PC-9 (cell line): ENCODE measurements around the gene SULT2A1. TPM values are rescaled to one million over a fixed set of nuclear protein-coding genes. Genes with fewer than 3 reads are reported as not detected.

Source experiments
- BruUV-seq: library from RNA; stranded (reverse); fragments of 400-500 nt; replicated peaks from 2 replicates; lab custom pipeline; 2021; lab: Mats Ljungman, UMichigan
- CTCF ChIA-PET: fragments of 300-600 bp; sonication (Branson Sonifier 250); formaldehyde crosslinking; loops from one replicate; lab custom pipeline; 2022; ENCODE audit warnings: antibody characterized with exemption; lab: Charles Lee
- POLR2A ChIA-PET: fragments of 300-600 bp; sonication (Branson Sonifier 250); formaldehyde crosslinking; loops from one replicate; lab custom pipeline; 2022; ENCODE audit warnings: antibody characterized with exemption; ENCODE audit not compliant: unreplicated experiment; lab: Charles Lee
- DNase-seq, 2 experiments: peaks; one replicate each; pipeline versions ENCODE4 v3.0.0 to v3.0.0-alpha.2; 2015 to 2022; ENCODE audit warnings: mixed read lengths in 1 of 2
- H2AFZ ChIP-seq: fragments of 200-600 bp; sonication (generic); 2 replicates; pipeline ENCODE4 v1.8.1; 2017; ENCODE audit warnings: antibody characterized with exemption
- H3F3A ChIP-seq: fragments of 200-600 bp; sonication (generic); 2 replicates; pipeline ENCODE4 v1.8.1; 2017; ENCODE audit warnings: antibody characterized with exemption, mild to moderate bottlenecking, low read depth; ENCODE audit not compliant: insufficient read depth
- H3K27ac ChIP-seq: fragments of 200-600 bp; sonication (generic); 2 replicates; pipeline ENCODE4 v1.6.1; 2016; ENCODE audit warnings: mixed run types
- H3K27me3 ChIP-seq: fragments of 200-600 bp; sonication (generic); 2 replicates; pipeline ENCODE4 v1.6.1; 2016; ENCODE audit warnings: low read depth, mixed run types; ENCODE audit not compliant: insufficient read depth
- H3K36me3 ChIP-seq: fragments of 200-600 bp; sonication (generic); 2 replicates; pipeline ENCODE4 v1.6.1; 2016; ENCODE audit warnings: low read depth, mixed run types
- H3K4me1 ChIP-seq: fragments of 200-600 bp; sonication (generic); replicated peaks from 2 replicates; pipeline ENCODE4 v1.6.1; 2016; ENCODE audit warnings: mixed run types; ENCODE audit not compliant: insufficient read depth
- H3K4me2 ChIP-seq: fragments of 200-600 bp; sonication (generic); 2 replicates; pipeline ENCODE4 v1.6.1; 2017; ENCODE audit warnings: mixed run types
- H3K4me3 ChIP-seq: fragments of 200-600 bp; sonication (generic); 2 replicates; pipeline ENCODE4 v1.6.1; 2016; ENCODE audit warnings: mixed run types
- H3K79me2 ChIP-seq: fragments of 200-600 bp; sonication (generic); 2 replicates; pipeline ENCODE4 v1.6.1; 2017; ENCODE audit warnings: low read depth, mixed run types
- H3K9me2 ChIP-seq: fragments of 200-600 bp; sonication (generic); 2 replicates; pipeline ENCODE4 v1.8.1; 2017; ENCODE audit warnings: mild to moderate bottlenecking; ENCODE audit not compliant: insufficient read depth
- H3K9me3 ChIP-seq: fragments of 200-600 bp; sonication (generic); 2 replicates; pipeline ENCODE4 v1.8.1; 2016; ENCODE audit warnings: low read depth; ENCODE audit not compliant: insufficient read depth
- H4K20me1 ChIP-seq: fragments of 200-600 bp; sonication (generic); 2 replicates; pipeline ENCODE4 v1.8.1; 2017; ENCODE audit not compliant: insufficient read depth
- CTCF ChIP-seq: fragments of 200-600 bp; sonication (generic); conservative IDR thresholded peaks from 2 replicates; pipeline ENCODE4 v1.6.1; 2017; ENCODE audit warnings: mixed run types, antibody characterized with exemption, mild to moderate bottlenecking, moderate library complexity
- EZH2 ChIP-seq: fragments of 200-600 bp; sonication (generic); IDR thresholded peaks from 2 replicates; pipeline ENCODE4 v1.8.0; 2017; ENCODE audit warnings: antibody characterized with exemption, low read depth
- intact Hi-C: fragments of 100-400 bp; cut with micrococcal nuclease; formaldehyde crosslinking; loops from one replicate; pipeline ENCODE4 v1.10.0; 2022; ENCODE audit not compliant: unreplicated experiment
- total RNA-seq: library from RNA; stranded (reverse); gene quantifications from 2 replicates; pipeline ENCODE4 v1.2.3, GENCODE V29; 2021

The SULT2A1 gene
- total RNA-seq, 1 experiment from 2014 or later, result not detected

GRCh38 chr19:47897861-47898260, 11.7 kb upstream of the SULT2A1 start:
- ChIA-PET CTCF (no interaction called here), POLR2A (no interaction called here)
- H3F3A ChIP-seq, result no peaks in the 10 kb centered on the region
- H3K4me1 ChIP-seq, result no peaks in the 10 kb centered on the region
- intact Hi-C loops, result no loop called here
- TF ChIP-seq EZH2, result 0 out of 2 replicates have a peak, but pooled peaks have one; percentile 54
- no peak for TF ChIP-seq CTCF
- no peaks in the 10 kb centered on the region for H4K20me1 ChIP-seq
- no peaks in the 10 kb centered on the region for H3K9me2 ChIP-seq
- H2AFZ ChIP-seq, result no peak overlapping the region
- H3K79me2 ChIP-seq, result no peaks in the 10 kb centered on the region
- peaks cover 91% of the 10 kb centered on the region for H3K27me3 ChIP-seq
- DNase-seq, result no peak
- H3K9me3 ChIP-seq, result peaks cover 4% of the 10 kb centered on the region; the same call in 1 of the 2 replicates
- H3K4me2 ChIP-seq, result no peak overlapping the region
- no peak overlapping the region for H3K27ac ChIP-seq
- H3K36me3 ChIP-seq, result no peaks in the 10 kb centered on the region
- H3K4me3 ChIP-seq, result no peak overlapping the region
- BruUV-seq, result no TSS peak

GRCh38 chr19:47896773-47897172, 10.7 kb upstream of the SULT2A1 start:
- ChIA-PET POLR2A (no interaction called here), CTCF (no interaction called here)
- Histone ChIP-seq H3K9me2 (no peaks in the 10 kb centered on the region), H3K27ac (no peak overlapping the region), H4K20me1 (no peaks in the 10 kb centered on the region), H3F3A (no peaks in the 10 kb centered on the region; the same call in 1 of the 2 replicates), H3K4me3 (no peak overlapping the region), H3K4me2 (no peak overlapping the region), H2AFZ (no peak overlapping the region), H3K9me3 (peaks cover 8% of the 10 kb centered on the region; the same call in 1 of the 2 replicates), H3K79me2 (no peaks in the 10 kb centered on the region), H3K4me1 (no peaks in the 10 kb centered on the region), H3K27me3 (peaks cover 83% of the 10 kb centered on the region), H3K36me3 (no peaks in the 10 kb centered on the region)
- no peak for TF ChIP-seq CTCF
- TF ChIP-seq EZH2, result no peak
- DNase-seq, result no peak
- intact Hi-C loops, result no loop called here
- no TSS peak for BruUV-seq

GRCh38 chr19:47896019-47896418, 9.9 kb upstream of the SULT2A1 start:
- intact Hi-C loops, result no loop called here
- no TSS peak for BruUV-seq
- H4K20me1 ChIP-seq, result no peaks in the 10 kb centered on the region
- ChIA-PET POLR2A (no interaction called here), CTCF (no interaction called here)
- H3F3A ChIP-seq, result no peaks in the 10 kb centered on the region; the same call in 1 of the 2 replicates
- no peak for DNase-seq
- H2AFZ ChIP-seq, result no peak overlapping the region
- no peaks in the 10 kb centered on the region for H3K36me3 ChIP-seq
- H3K27me3 ChIP-seq, result peaks cover 75% of the 10 kb centered on the region
- no peak for TF ChIP-seq CTCF
- TF ChIP-seq EZH2, result no peak
- no peak overlapping the region for H3K4me2 ChIP-seq
- H3K4me1 ChIP-seq, result no peaks in the 10 kb centered on the region
- H3K9me2 ChIP-seq, result no peaks in the 10 kb centered on the region
- H3K27ac ChIP-seq, result no peak overlapping the region
- no peak overlapping the region for H3K4me3 ChIP-seq
- no peaks in the 10 kb centered on the region for H3K79me2 ChIP-seq
- H3K9me3 ChIP-seq, result peaks cover 8% of the 10 kb centered on the region; the same call in 1 of the 2 replicates
